ENCODE measurements around the gene SHD.
"Not testable (repeated sequence)": the region's sequence is repeated elsewhere in the genome, so short reads cannot be mapped to it uniquely, and the experiment has no call there.

SHD gene

DNA sequence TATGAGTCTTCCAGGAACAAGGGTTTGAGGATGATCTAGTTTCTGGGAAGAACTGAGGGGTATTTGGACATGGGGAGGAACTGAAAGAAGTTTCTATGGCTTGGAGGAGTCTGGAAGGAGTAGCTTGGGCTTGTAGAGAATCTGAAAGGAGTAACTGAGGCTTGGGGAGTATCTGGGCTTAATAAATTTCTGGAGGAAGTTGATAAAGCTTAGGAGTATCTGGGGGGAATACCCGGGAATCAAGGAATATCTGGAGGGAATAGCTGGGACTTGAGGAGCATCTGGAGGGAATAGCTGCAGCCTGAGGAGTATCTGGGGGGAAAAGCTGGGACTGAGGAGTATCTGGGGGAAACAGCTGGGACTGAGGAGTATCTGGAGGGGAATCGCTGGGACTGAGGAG, 41.4 kb downstream of the SHD start:
- Histone ChIP-seq H3K4me1 (ENCODE audit: control insufficient read depth, insufficient read depth, low read length) (no peaks in the 10 kb centered on the region), H3K27me3 (replicated peaks; ENCODE audit: control insufficient read depth, insufficient read depth, low read length) (peaks cover 17% of the 10 kb centered on the region)
- DNase-seq (ENCODE audit: low read depth), result no peak

GRCh38 chr19:4322942-4323665, 44.0 kb downstream of the SHD start:
- Histone ChIP-seq H3K4me1 (ENCODE audit: control insufficient read depth, insufficient read depth, low read length) (no peaks in the 10 kb centered on the region), H3K9ac (ENCODE audit: low read length) (no peak overlapping the region), H3K9me3 (ENCODE audit: control insufficient read depth, low read length) (no peaks in the 10 kb centered on the region), H3K27me3 (replicated peaks; ENCODE audit: control insufficient read depth, insufficient read depth, low read length) (peaks cover 38% of the 10 kb centered on the region), H3K4me3 (ENCODE audit: low read length) (no peak overlapping the region), H3K36me3 (ENCODE audit: control insufficient read depth, insufficient read depth, low read length, severe bottlenecking) (no peaks in the 10 kb centered on the region)
- no peak for DNase-seq (ENCODE audit: low read depth)

More for the DNA sequence above, 41.4 kb downstream of the SHD start:
- Histone ChIP-seq H3K36me3 (ENCODE audit: control insufficient read depth, insufficient read depth, low read length, severe bottlenecking) (no peaks in the 10 kb centered on the region), H3K9ac (ENCODE audit: low read length) (no peak overlapping the region), H3K4me3 (ENCODE audit: low read length) (no peak overlapping the region), H3K9me3 (ENCODE audit: control insufficient read depth, low read length) (no peaks in the 10 kb centered on the region)

- Histone ChIP-seq H3K9ac (ENCODE audit: low read length) (no peak overlapping the region), H3K27me3 (replicated peaks; ENCODE audit: control insufficient read depth, insufficient read depth, low read length) (peaks cover 38% of the 10 kb centered on the region), H3K4me3 (ENCODE audit: low read length) (no peak overlapping the region), H3K4me1 (ENCODE audit: control insufficient read depth, insufficient read depth, low read length) (no peaks in the 10 kb centered on the region), H3K9me3 (ENCODE audit: control insufficient read depth, low read length) (no peaks in the 10 kb centered on the region), H3K36me3 (ENCODE audit: control insufficient read depth, insufficient read depth, low read length, severe bottlenecking) (no peaks in the 10 kb centered on the region)
- no peak for DNase-seq (ENCODE audit: low read depth)
Observed at GRCh38 chr19:4323692-4324091, 44.6 kb downstream of the SHD start.

DNA sequence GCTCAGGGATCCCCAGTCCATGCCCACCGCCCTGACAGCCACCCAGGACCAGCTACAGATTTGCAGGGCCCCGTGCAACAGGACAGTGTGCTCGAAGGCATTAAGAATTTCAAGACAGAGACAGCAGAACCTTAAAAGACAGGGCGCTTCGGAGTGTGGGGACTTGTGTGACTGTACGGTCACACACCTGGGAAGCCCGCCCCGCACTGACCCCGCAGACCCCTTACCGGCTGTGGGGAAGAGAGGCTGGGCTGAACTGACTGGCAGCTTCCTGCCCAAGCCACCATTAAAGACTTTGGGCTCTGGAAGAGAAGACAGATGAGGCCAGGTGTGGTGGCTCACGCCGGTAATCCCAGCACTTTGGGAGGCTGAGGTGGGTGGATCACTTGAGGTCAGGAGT, 45.2 kb downstream of the SHD start:
- Histone ChIP-seq H3K9ac (ENCODE audit: low read length) (no peak overlapping the region), H3K9me3 (ENCODE audit: control insufficient read depth, low read length) (no peaks in the 10 kb centered on the region), H3K27me3 (replicated peaks; ENCODE audit: control insufficient read depth, insufficient read depth, low read length) (peaks cover 37% of the 10 kb centered on the region), H3K4me3 (ENCODE audit: low read length) (no peak overlapping the region), H3K4me1 (ENCODE audit: control insufficient read depth, insufficient read depth, low read length) (no peaks in the 10 kb centered on the region), H3K36me3 (ENCODE audit: control insufficient read depth, insufficient read depth, low read length, severe bottlenecking) (no peaks in the 10 kb centered on the region)
- DNase-seq (ENCODE audit: low read depth), result no peak

- no peaks in the 10 kb centered on the region for H3K4me1 ChIP-seq (ENCODE audit: control insufficient read depth, insufficient read depth, low read length)
- no peak overlapping the region for H3K9ac ChIP-seq (ENCODE audit: low read length)
- no peak overlapping the region for H3K4me3 ChIP-seq (ENCODE audit: low read length)
- H3K36me3 ChIP-seq (ENCODE audit: control insufficient read depth, insufficient read depth, low read length, severe bottlenecking), result no peaks in the 10 kb centered on the region
- H3K9me3 ChIP-seq (ENCODE audit: control insufficient read depth, low read length), result no peaks in the 10 kb centered on the region
- H3K27me3 ChIP-seq (replicated peaks; ENCODE audit: control insufficient read depth, insufficient read depth, low read length), result peaks cover 24% of the 10 kb centered on the region
- no peak for DNase-seq (ENCODE audit: low read depth)
Observed at GRCh38 chr19:4326215-4326836, 47.3 kb downstream of the SHD start.

GRCh38 chr19:4326837-4327251, 47.8 kb downstream of the SHD start:
- DNase-seq (ENCODE audit: low read depth), result no peak
- Histone ChIP-seq H3K36me3 (ENCODE audit: control insufficient read depth, insufficient read depth, low read length, severe bottlenecking) (no peaks in the 10 kb centered on the region), H3K9ac (ENCODE audit: low read length) (no peak overlapping the region), H3K27me3 (replicated peaks; ENCODE audit: control insufficient read depth, insufficient read depth, low read length) (peaks cover 24% of the 10 kb centered on the region), H3K4me1 (ENCODE audit: control insufficient read depth, insufficient read depth, low read length) (no peaks in the 10 kb centered on the region), H3K4me3 (ENCODE audit: low read length) (no peak overlapping the region), H3K9me3 (ENCODE audit: control insufficient read depth, low read length) (no peaks in the 10 kb centered on the region)

- H3K4me3 ChIP-seq (ENCODE audit: low read length), result no peak overlapping the region
- no peak overlapping the region for H3K9ac ChIP-seq (ENCODE audit: low read length)
- peak; percentile 47 for DNase-seq (ENCODE audit: low read depth)
- peaks cover 24% of the 10 kb centered on the region for H3K27me3 ChIP-seq (replicated peaks; ENCODE audit: control insufficient read depth, insufficient read depth, low read length)
- H3K9me3 ChIP-seq (ENCODE audit: control insufficient read depth, low read length), result no peaks in the 10 kb centered on the region
- H3K36me3 ChIP-seq (ENCODE audit: control insufficient read depth, insufficient read depth, low read length, severe bottlenecking), result no peaks in the 10 kb centered on the region
- H3K4me1 ChIP-seq (ENCODE audit: control insufficient read depth, insufficient read depth, low read length), result no peaks in the 10 kb centered on the region
Observed at GRCh38 chr19:4327252-4327876, 48.3 kb downstream of the SHD start.

GRCh38 chr19:4327877-4328242, 48.8 kb downstream of the SHD start:
- no peaks in the 10 kb centered on the region for H3K9me3 ChIP-seq (ENCODE audit: control insufficient read depth, low read length)
- no peaks in the 10 kb centered on the region for H3K4me1 ChIP-seq (ENCODE audit: control insufficient read depth, insufficient read depth, low read length)
- no peak overlapping the region for H3K9ac ChIP-seq (ENCODE audit: low read length)
- no peak overlapping the region for H3K4me3 ChIP-seq (ENCODE audit: low read length)
- H3K36me3 ChIP-seq (ENCODE audit: control insufficient read depth, insufficient read depth, low read length, severe bottlenecking), result no peaks in the 10 kb centered on the region
- peaks cover 23% of the 10 kb centered on the region for H3K27me3 ChIP-seq (replicated peaks; ENCODE audit: control insufficient read depth, insufficient read depth, low read length)
- no peak for DNase-seq (ENCODE audit: low read depth)

DNA sequence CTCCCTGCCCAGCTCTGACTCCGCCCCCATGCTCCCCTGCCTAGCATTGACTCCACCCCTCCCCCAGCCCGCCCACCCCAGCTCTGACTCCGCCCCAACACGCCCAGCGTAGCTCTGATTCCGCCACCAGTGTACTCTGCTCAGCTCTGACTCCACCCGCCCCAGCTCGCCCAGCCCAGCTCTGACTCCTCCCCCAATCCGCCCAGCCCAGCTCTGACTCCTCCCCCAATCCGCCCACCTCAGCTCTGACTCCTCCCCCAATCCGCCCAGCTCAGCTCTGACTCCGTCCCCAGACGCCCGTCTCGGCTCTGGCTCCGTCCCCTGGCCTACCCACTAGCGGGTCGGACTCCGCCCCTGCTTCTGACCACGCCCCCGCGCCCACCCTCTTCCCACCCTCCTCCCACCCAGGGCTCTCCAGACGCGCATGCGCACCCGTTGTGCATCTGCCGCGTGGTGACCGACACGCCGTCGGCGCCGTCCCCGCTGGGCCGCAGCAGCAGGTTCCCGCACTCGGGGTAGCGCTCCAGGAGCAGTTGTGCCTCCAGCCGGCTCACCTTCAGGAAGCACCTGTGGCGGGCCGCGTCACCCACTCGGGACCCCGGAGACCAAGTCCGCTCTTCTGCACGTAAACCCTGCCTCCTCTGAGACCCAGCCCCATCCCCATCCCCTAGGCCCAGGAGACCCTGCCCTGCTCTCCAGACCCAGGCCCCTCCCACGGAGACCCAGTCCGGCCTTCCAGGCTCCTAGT, 49.4 kb downstream of the SHD start:
- peak; percentile 97 for DNase-seq (ENCODE audit: low read depth)
- Histone ChIP-seq H3K27me3 (replicated peaks; ENCODE audit: control insufficient read depth, insufficient read depth, low read length) (peaks cover 20% of the 10 kb centered on the region), H3K4me3 (ENCODE audit: low read length) (peak overlapping the region; percentile 66), H3K9ac (ENCODE audit: low read length) (no peak overlapping the region), H3K36me3 (ENCODE audit: control insufficient read depth, insufficient read depth, low read length, severe bottlenecking) (no peaks in the 10 kb centered on the region), H3K9me3 (ENCODE audit: control insufficient read depth, low read length) (no peaks in the 10 kb centered on the region), H3K4me1 (ENCODE audit: control insufficient read depth, insufficient read depth, low read length) (no peaks in the 10 kb centered on the region)

- H3K9ac ChIP-seq (ENCODE audit: low read length); H3K9me3 ChIP-seq (ENCODE audit: control insufficient read depth, low read length); H3K4me1 ChIP-seq (ENCODE audit: control insufficient read depth, insufficient read depth, low read length); DNase-seq (ENCODE audit: low read depth); H3K36me3 ChIP-seq (ENCODE audit: control insufficient read depth, insufficient read depth, low read length, severe bottlenecking): not testable (repeated sequence)
- peak overlapping the region; percentile 66 for H3K4me3 ChIP-seq (ENCODE audit: low read length)
- H3K27me3 ChIP-seq (replicated peaks; ENCODE audit: control insufficient read depth, insufficient read depth, low read length), result peaks cover 20% of the 10 kb centered on the region
Observed at GRCh38 chr19:4328991-4329681, 50.1 kb downstream of the SHD start.

GRCh38 chr19:4329858-4330257, 50.8 kb downstream of the SHD start:
- Histone ChIP-seq H3K36me3 (ENCODE audit: control insufficient read depth, insufficient read depth, low read length, severe bottlenecking) (no peaks in the 10 kb centered on the region), H3K27me3 (replicated peaks; ENCODE audit: control insufficient read depth, insufficient read depth, low read length) (peaks cover 20% of the 10 kb centered on the region), H3K9me3 (ENCODE audit: control insufficient read depth, low read length) (no peaks in the 10 kb centered on the region), H3K4me3 (ENCODE audit: low read length) (no peak overlapping the region), H3K4me1 (ENCODE audit: control insufficient read depth, insufficient read depth, low read length) (no peaks in the 10 kb centered on the region), H3K9ac (ENCODE audit: low read length) (no peak overlapping the region)
- no peak for DNase-seq (ENCODE audit: low read depth)

All from adipocyte (in vitro differentiated cells).